Activated CD8-positive, alpha-beta memory T cell treated with anti-CD3 and anti-CD28 coated beads for 36 hours (primary cell): ENCODE data around the gene ZNF628. TPM values are rescaled to one million over a fixed set of nuclear protein-coding genes. Genes with fewer than 3 reads are reported as not detected.

Experiments used
- CTCF ChIA-PET: fragments of 350-600 bp; sonication (Branson Sonifier 250); formaldehyde crosslinking; loops from one replicate; lab custom pipeline; 2021; ENCODE audit warnings: antibody characterized with exemption; lab: Charles Lee
- POLR2A ChIA-PET: fragments of 350-600 bp; sonication (Branson Sonifier 250); formaldehyde crosslinking; loops from one replicate; lab custom pipeline; 2021; ENCODE audit warnings: antibody characterized with exemption; lab: Charles Lee
- total RNA-seq, 2 experiments: library from RNA; stranded (reverse); gene quantifications; one replicate each; pipeline ENCODE4 v1.2.3, GENCODE V29; 2021

The ZNF628 gene
- total RNA-seq, 2 experiments from 2014 or later: 6.4 to 7.4 TPM

DNA sequence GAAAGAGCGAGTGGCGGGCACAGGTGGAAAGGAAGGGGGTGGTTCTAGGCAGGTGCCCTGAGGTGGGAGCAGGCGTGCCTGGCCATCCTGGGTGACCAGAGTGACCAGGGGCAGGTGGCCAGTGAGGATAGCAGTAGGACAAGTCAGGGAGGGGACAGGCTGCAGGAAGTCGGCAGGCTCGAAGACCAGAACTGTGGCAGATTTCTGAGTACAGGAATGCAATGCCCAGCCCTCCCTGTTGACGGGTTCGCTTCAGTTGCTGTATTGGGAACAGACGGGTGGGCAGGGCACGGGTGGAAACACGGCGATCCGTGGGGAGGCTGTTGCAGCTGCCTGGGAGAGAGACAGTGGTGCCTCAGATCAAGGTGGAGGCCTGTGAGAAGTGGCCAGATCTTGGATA lies 1.9 kb downstream of the ZNF628 start:
- ChIA-PET POLR2A (interaction anchor here (0.9 kb wide), 1 partner anchor 26 kb away, joined by 4 read pairs; no protein-coding TSS in a partner anchor), CTCF (interaction anchor here (3.5 kb wide), 1 partner anchor 26 kb away, joined by 21 read pairs; no protein-coding TSS in a partner anchor)

DNA sequence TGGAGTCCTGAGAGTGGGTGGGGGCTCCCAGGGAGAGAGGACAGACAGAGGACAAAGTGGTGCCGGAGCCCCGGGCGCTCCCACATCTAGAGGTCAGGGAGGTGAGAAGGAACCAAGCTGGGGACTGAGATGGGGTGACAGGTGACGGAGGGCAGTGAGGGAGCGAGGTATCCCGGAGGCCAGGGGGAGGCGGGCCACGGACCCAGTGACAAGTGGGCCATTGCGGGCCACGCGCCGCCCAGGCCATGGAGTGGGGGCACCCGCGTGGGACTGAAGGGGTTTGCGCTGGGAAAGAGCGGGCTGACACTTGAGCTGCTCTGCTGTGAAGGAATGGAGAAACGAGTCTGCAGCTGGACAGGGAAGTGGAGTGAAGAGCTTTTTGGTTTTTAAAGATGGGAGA lies 2.6 kb downstream of the ZNF628 start:
- CTCF ChIA-PET: interaction anchor here (2.1 to 3.5 kb wide), 2 partner anchors 12 to 25 kb away, joined by 5 to 21 read pairs; no protein-coding TSS in a partner anchor
- POLR2A ChIA-PET: interaction anchor here (0.6 to 0.9 kb wide), 2 partner anchors 25 to 32 kb away, joined by 4 to 9 read pairs; no protein-coding TSS in a partner anchor

DNA sequence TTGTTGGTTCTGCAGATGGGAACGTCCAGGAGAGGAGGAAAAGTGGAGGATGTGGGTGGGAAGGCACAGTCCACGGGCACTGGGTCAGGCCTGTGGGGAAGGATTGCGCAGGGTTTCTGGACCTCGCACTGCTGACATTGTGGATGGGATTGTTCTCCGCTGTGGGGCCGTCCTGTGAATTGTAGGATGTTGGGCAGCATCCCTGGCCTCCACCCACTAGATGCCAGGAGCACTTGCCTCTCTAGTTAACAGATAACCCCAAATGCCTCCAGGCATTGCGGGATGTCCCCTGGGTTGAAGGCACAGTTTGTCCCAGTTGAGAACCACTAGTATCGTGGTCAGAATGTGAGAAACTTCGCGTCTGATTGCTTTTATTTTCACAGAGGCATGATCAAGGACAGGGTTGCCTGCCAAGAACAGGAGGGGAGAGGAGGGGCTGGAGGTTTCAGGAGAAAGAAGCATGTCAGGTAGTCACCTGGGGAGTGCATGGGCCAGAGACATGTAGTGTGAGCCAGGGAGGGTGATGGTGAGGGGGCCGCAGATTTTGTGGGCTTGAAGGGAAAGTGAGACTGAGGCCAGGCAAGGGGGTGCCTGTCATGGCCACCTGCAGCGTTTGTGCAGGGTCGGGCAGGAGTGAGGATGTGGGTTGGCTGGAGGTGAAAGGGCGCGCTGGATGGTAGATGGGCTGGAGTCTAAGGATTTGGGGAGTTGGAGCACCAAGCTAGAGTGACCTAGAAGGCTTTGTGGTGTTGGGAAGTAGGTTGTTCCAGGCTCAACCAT lies 3.2 kb downstream of the ZNF628 start:
- POLR2A ChIA-PET: interaction anchor here (0.6 to 0.9 kb wide), 2 partner anchors 24 to 33 kb away, joined by 4 to 9 read pairs; no protein-coding TSS in a partner anchor
- CTCF ChIA-PET: interaction anchor here (1.1 to 3.5 kb wide), 3 partner anchors 13 to 24 kb away, joined by 3 to 21 read pairs (median 5); no protein-coding TSS in a partner anchor

DNA sequence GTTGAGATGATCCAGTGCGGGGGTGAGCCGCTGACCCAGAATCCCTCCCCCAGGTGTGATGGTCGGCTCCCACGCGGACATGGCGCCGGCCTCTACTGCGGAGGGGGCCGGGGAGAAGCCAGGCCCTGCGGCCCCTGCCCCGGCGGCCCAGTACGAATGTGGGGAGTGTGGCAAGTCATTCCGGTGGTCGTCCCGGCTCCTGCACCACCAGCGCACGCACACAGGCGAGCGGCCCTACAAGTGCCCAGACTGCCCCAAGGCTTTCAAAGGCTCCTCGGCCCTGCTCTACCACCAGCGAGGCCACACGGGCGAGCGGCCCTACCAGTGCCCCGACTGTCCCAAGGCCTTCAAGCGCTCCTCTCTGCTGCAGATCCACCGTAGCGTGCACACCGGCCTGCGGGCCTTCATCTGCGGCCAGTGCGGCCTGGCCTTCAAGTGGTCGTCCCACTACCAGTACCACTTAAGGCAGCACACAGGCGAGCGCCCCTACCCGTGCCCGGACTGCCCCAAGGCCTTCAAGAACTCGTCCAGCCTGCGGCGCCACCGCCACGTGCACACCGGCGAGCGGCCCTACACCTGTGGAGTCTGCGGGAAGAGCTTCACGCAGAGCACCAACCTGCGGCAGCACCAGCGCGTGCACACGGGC lies 4.9 kb downstream of the ZNF628 start:
- POLR2A ChIA-PET: interaction anchor here (0.5 kb wide), 1 partner anchor 13 kb away, joined by 5 read pairs; no protein-coding TSS in a partner anchor
- CTCF ChIA-PET: no interaction called here

DNA sequence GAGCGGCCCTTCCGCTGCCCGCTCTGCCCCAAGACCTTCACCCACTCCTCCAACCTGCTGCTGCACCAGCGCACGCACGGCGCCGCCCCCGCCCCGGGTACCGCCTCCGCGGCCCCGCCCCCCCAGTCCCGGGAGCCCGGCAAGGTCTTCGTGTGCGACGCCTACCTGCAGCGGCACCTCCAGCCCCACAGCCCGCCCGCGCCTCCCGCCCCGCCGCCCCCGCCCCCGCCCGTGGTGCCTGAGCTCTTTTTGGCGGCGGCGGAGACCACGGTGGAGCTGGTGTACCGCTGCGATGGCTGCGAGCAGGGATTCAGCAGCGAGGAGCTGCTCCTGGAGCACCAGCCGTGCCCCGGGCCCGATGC lies 5.4 kb downstream of the ZNF628 start:
- POLR2A ChIA-PET: interaction anchor here (0.5 kb wide), 1 partner anchor 13 kb away, joined by 5 read pairs; no protein-coding TSS in a partner anchor

DNA sequence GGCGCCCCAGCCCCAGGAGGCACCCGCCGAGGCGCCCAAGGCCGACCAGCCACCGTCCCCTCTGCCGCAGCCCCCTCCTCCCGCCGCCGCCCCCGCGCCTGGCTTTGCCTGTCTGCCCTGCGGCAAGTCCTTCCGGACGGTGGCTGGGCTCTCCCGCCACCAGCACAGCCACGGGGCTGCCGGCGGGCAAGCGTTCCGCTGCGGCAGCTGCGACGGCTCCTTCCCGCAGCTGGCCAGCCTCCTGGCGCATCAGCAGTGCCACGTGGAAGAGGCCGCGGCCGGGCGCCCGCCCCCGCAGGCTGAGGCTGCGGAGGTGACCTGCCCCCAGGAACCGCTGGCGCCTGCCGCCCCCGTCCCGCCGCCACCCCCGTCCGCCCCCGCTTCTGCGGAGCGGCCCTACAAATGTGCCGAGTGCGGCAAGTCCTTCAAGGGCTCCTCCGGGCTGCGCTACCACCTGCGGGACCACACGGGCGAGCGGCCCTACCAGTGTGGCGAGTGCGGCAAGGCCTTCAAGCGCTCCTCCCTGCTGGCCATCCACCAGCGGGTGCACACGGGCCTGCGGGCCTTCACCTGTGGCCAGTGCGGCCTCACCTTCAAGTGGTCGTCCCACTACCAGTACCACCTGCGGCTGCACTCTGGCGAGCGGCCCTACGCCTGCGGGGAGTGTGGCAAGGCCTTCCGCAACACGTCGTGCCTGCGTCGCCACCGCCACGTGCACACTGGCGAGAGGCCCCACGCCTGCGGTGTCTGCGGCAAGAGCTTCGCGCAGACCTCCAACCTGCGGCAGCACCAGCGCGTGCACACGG lies 5.9 kb downstream of the ZNF628 start:
- ChIA-PET CTCF (interaction anchor here (0.6 kb wide), 1 partner anchor 8 kb away, joined by 3 read pairs; no protein-coding TSS in a partner anchor), POLR2A (interaction anchor here (0.5 kb wide), 1 partner anchor 14 kb away, joined by 5 read pairs; no protein-coding TSS in a partner anchor)

More for the DNA sequence above, 5.4 kb downstream of the ZNF628 start:
- CTCF ChIA-PET: no interaction called here

DNA sequence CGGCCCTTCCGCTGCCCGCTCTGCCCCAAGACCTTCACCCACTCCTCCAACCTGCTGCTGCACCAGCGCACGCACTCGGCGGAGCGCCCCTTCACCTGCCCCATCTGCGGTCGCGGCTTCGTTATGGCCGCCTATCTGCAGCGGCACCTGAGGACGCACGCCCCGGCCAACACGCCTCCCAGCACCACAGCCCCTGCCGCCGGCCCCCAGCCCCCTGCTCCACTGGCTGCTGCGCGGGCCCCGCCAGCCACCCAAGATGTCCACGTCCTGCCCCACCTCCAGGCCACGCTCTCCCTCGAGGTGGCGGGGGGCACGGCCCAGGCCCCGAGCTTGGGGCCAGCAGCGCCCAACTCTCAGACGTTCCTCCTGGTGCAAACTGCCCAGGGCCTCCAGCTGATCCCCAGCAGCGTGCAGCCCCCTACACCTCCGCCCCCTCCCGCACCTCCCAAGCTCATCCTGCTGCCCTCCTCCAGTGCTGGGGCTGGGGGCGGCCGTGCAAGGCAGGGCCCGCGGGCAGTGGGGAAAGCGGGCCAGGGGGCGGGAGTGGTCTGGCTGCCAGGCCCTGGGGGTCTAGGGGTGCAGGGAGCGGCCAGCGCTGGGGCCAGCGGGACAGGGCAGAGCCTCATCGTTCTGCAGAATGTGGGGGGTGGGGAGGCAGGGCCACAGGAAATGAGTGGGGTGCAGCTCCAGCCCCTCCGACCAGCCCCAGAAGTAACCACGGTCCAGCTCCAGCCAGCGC lies 6.7 kb downstream of the ZNF628 start:
- CTCF ChIA-PET: interaction anchor here (0.6 to 5.7 kb wide), 3 partner anchors 9 to 21 kb away, joined by 3 to 25 read pairs (median 3); no protein-coding TSS in a partner anchor
- POLR2A ChIA-PET: no interaction called here

DNA sequence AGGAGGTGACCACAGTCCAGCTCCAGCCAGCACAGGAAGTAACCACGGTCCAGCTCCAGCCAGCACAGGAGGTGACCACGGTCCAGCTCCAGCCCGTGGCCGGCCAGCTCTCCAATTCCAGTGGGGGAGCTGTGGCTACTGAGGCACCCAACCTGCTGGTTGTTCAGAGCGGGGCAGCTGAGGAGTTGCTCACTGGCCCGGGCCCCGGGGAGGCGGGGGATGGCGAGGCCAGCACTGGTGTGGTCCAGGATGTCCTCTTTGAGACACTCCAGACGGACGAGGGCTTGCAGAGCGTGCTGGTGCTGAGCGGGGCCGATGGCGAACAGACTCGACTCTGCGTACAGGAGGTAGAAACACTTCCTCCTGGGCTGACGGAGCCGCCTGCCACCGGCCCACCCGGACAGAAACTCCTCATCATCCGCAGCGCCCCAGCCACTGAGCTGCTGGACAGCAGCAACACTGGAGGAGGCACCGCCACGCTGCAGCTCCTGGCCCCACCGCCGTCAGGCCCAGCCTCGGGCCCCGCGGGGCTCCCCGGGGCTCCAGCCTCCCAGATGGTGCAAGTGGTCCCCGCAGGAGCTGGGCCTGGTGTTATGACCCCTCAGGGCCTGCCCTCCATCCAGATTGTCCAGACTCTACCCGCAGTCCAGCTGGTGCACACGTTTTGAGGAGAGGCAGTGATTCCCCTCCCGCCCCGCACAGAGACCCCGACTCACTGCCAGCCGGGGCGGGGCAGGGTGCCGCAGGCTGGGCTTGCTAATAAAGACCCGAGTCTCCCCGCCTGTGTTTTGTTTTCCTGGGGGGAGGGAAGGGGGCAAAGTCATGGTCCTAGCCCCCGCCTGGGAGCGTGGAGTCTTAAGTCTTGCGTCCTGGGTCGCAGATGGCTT lies 7.5 kb downstream of the ZNF628 start:
- ChIA-PET CTCF (interaction anchor here (1.3 to 5.7 kb wide), 2 partner anchors 16 to 21 kb away, joined by 3 to 25 read pairs; no protein-coding TSS in a partner anchor), POLR2A (interaction anchor here (2.7 kb wide), 1 partner anchor 8 kb away, joined by 14 read pairs; the partner anchor contains the start of gene ZNF628)

DNA sequence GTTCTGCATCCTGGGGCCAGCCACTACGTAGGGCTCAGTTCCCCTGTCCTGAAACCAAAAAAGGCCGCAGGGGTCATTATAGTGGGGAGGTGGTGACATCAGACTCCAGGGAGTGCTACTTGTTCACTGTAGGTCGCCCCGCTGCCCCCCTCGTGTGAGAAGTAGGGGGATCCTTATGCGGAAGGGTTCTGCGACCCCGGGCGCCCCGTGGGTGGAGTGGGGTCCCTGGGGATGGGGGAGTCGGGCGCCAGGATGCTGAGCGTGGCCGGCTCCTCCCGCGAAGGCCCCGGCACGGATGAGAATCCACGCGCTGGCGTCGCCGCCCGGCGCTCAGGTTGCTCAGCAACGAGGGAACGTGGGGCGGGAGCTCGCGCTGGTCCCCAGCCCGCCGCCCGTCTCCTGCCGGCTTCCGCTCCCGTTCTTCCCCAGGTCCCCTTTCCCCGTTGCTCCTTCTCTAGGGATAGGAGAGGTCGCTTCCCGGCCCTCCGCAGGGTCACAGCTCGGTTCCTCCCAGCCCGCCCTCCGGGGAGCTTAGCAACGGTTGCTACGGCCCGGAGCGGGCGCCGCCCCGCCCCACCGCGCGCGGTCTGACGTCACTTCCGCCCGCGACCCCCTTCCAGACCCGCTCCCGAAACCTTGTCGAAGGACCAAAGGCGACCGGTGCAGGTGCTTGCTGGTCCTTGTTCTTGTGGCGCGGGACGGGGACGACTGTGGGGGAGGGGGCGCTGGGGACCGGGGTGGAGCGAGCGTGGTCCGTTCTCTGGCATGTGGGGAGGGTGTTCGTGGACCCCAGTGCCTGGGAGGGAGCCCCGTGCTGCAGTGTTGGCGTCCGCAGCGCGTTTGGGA lies 8.4 kb downstream of the ZNF628 start, which contains the start of gene NAT14:
Gene NAT14, plus strand, starts transcription at position 596 of the 846 bp plus-strand sequence. CDS start 521 bp downstream, outside the sequence.
- CTCF ChIA-PET: interaction anchor here (0.6 to 5.7 kb wide), 3 partner anchors 8 to 20 kb away, joined by 4 to 25 read pairs (median 5); no protein-coding TSS in a partner anchor
- POLR2A ChIA-PET: interaction anchor here (2.7 kb wide), 1 partner anchor 8 kb away, joined by 14 read pairs; the partner anchor contains the start of gene ZNF628

DNA sequence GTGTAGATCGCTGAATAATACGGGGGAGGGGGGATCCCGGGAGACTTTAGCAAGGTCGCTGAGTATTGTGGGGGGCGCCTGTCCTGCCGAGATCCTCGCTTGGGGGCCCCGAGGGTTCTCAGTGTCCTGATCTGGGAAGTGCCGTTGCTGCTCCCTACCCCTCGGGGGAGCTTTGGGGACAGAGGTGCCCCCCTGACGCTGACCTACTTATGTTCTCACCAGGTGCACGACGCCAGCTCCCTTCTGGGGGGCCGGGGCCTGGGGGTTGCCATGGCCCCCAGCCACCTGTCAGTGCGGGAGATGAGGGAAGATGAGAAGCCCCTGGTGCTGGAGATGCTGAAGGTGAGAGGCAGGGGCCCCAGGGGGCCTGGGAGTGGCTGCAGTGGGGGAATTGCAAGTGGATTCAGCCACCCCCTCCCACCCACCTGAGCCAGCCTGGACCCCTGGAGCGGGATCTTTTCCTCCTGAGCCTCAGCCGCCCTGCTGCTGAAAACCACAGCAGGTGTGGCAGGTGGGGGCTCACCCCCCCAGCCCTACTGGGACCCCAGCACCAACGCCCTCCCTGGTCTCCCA lies 9.1 kb downstream of the ZNF628 start:
- ChIA-PET CTCF (interaction anchor here (0.6 to 5.7 kb wide), 4 partner anchors 9 to 121 kb away, joined by 4 to 25 read pairs (median 5); partner anchors contain the start of gene ZNF865), POLR2A (interaction anchor here (2.7 kb wide), 1 partner anchor 9 kb away, joined by 14 read pairs; the partner anchor contains the start of gene ZNF628)

DNA sequence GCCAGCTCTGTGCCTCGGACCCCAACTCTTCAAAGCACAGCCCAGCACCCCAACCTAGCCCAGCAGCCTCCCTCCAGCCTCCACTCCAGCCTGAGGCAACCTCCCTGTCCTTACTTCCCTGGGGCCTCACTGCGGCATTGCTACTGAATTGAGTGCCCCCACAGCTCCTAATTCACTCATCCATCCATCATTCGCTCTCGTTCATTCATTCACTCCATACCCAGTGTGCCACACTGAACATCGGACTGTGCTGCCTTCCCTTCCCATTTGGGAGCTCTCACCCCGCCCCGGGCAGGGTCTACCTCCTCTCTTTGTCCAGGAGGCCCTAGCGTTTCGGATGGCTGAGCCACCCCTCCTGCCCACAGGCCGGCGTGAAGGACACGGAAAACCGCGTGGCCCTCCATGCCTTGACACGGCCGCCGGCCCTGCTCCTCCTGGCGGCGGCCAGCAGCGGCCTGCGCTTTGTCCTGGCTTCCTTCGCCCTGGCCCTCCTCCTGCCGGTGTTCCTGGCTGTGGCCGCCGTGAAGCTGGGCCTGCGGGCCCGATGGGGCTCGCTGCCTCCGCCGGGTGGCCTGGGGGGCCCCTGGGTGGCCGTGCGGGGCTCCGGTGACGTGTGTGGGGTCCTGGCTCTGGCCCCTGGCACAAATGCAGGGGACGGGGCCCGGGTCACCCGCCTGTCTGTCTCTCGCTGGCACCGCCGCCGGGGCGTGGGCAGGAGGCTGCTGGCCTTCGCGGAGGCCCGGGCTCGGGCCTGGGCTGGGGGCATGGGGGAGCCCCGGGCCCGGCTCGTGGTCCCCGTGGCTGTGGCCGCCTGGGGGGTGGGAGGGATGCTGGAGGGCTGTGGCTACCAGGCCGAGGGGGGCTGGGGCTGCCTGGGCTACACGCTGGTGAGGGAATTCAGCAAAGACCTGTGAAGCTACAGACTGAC lies 9.9 kb downstream of the ZNF628 start:
- POLR2A ChIA-PET: interaction anchor here (2.7 kb wide), 1 partner anchor 10 kb away, joined by 14 read pairs; the partner anchor contains the start of gene ZNF628
- CTCF ChIA-PET: interaction anchor here (0.5 to 5.7 kb wide), 4 partner anchors 12 to 142 kb away, joined by 3 to 25 read pairs (median 6); partner anchors contain the start of gene ZNF865

DNA sequence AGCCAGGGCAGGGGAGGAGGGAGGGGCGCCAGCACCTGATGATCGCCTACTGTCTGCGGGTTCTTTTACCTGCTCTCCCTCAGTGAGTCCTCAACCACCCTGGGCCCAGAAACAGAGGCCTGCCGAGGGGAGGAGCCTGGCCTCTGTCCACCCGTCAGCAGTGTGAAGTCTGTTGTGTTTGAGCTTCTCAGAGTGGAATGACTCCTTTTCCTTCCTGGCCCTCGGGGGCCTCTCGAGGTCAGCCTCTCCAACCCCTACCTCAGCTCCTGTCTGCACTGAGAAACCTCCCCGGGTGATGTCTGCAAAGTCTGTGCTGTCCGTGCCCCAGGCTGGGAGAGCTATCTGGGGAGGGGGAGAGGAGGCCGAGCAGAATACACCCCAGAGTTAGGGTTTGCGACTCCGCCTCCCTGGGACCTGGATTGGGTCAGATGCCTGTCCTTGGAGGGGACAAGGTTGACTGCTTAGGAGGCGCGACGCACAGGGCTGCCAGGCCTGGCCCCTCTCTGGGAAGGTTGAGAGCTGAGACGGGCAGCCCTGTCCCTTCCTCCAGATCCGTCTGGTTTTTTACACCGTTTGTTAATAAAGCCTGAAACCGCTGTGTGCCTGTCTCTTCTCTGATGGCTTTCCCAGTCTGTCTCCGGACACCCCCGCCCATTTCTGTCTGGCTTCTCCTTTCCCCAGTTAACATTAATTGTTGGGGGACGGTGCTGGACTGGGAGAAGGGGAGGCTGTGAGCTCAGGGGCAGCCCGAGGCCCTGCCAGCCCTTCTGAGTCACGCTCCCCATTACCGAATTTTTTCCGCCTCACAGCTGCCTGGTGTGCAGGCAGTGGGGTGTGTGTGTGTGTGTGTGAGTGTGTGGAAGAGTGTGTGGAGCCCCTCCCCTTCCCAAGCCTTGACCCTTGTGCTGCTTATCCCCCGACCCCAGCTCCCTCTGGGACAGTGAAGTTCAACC lies 10.8 kb downstream of the ZNF628 start:
- ChIA-PET POLR2A (interaction anchor here (2.7 kb wide), 1 partner anchor 11 kb away, joined by 14 read pairs; the partner anchor contains the start of gene ZNF628), CTCF (interaction anchor here (1.5 to 5.7 kb wide), 3 partner anchors 11 to 119 kb away, joined by 5 to 25 read pairs (median 6); partner anchors contain the start of gene ZNF865)
